ENCODE measurements around the gene OR2M5.

DNA sequence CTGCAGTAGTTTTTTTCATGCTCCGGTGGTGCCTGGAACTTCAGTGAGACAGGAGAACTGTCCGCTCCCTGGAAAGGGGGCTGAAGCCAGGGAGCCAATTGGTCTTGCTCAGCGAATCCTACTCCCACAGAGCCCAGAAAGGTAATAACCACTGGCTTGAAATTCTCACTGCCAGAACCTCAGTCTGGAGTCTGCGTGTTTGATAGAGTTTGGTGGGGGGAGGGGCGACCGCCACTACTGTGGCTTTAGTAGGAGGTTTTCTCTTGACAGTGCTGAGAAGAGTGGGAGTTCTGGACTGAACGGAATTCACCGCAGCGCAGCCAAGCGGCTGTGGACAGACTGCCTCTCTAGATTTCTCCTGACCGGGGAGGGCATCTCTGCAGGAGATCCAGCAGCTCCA, 44.1 kb downstream of the OR2M5 start:
- TF ChIP-seq, protein P1, sequence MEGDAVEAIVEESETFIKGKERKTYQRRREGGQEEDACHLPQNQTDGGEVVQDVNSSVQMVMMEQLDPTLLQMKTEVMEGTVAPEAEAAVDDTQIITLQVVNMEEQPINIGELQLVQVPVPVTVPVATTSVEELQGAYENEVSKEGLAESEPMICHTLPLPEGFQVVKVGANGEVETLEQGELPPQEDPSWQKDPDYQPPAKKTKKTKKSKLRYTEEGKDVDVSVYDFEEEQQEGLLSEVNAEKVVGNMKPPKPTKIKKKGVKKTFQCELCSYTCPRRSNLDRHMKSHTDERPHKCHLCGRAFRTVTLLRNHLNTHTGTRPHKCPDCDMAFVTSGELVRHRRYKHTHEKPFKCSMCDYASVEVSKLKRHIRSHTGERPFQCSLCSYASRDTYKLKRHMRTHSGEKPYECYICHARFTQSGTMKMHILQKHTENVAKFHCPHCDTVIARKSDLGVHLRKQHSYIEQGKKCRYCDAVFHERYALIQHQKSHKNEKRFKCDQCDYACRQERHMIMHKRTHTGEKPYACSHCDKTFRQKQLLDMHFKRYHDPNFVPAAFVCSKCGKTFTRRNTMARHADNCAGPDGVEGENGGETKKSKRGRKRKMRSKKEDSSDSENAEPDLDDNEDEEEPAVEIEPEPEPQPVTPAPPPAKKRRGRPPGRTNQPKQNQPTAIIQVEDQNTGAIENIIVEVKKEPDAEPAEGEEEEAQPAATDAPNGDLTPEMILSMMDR (IDR thresholded peaks at IDR 0.05; ENCODE audit: insufficient read depth, low read depth, low read length), result no peak
- no peak for TF ChIP-seq EZH2 (IDR thresholded peaks at IDR 0.05; ENCODE audit: insufficient read depth, low read length)

Data from astrocyte (in vitro differentiated cells and primary cell).